HEK293T (cell line): ENCODE data around the gene NKD2.

ENCODE experiments used
- ELF4 ChIP-seq: fragments of 450-650 bp; IDR thresholded peaks from 2 replicates; pipeline ENCODE4 v1.6.1; 2017; ENCODE audit warnings: antibody characterized with exemption
- FOXK2 ChIP-seq: fragments of 450-650 bp; IDR thresholded peaks from 2 replicates; pipeline ENCODE4 v1.6.1; 2016; ENCODE audit warnings: mild to moderate bottlenecking
- FOXM1 ChIP-seq: fragments of 450-650 bp; IDR thresholded peaks from 2 replicates; pipeline ENCODE4 v1.6.1; 2017; ENCODE audit warnings: mild to moderate bottlenecking, borderline replicate concordance

DNA sequence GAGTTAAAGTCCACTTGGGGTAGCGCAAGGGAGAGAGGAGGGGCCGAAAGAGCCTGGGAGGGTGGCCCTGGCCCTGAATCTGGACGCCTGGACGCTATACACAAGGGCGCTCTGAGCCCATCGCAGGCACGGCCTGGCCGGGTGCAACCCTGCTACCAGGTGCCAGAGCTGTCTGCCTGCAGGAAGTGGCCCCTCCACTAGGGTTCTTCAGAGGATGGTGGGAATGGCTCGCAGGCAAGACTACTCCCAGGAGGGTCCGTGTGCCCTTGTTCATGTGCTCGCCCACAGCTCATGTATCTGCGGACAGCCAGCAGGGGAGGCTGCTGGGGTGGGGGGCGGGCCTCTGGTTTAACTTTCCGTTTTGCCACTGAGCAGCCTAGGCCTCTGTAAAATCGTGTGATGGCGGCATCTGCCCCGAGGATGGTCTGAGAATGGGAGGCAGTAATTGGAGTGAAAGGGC is 1.4 kb upstream of the NKD2 start:
- TF ChIP-seq FOXM1 (no peak), FOXK2 (no peak), ELF4 (no peak)
